ENCODE data around the gene ROBO1. TPM values are rescaled to one million over a fixed set of nuclear protein-coding genes. Genes with fewer than 3 reads are reported as not detected.

The ROBO1 gene
- total and polyA plus RNA-seq, 2 donors (not counting 1 experiment from before 2014, with no cell fraction given): 0.27 to 3.2 TPM

GRCh38 chr3:79159736-79160135 is 608.1 kb downstream of the ROBO1 start:
- TF ChIP-seq EZH2 (IDR thresholded peaks at IDR 0.05; ENCODE audit: borderline replicate concordance, insufficient read depth, low read depth, low read length, poor library complexity, severe bottlenecking): no peak
- no peak for TF ChIP-seq CTCF (IDR thresholded peaks at IDR 0.05)
- ChIA-PET POLR2A (no interaction called here), CTCF (interaction anchor here (0.6 kb wide), 1 partner anchor 74 kb away, joined by 3 read pairs; no protein-coding TSS in a partner anchor)
- Histone ChIP-seq H3K4me1 (ENCODE audit: control insufficient read depth in 2 of 2, insufficient read depth in 2 of 2, low read length in 2 of 2) (no peaks in the 10 kb centered on the region), H3K79me2 (ENCODE audit: control insufficient read depth, insufficient read depth, low read length) (no peaks in the 10 kb centered on the region), H3K9ac (ENCODE audit: low read length) (no peak overlapping the region), H3K27ac (ENCODE audit: low read length in 2 of 2) (no peak overlapping the region), H2AFZ (ENCODE audit: insufficient read depth, low read depth, low read length, poor library complexity, severe bottlenecking) (no peak overlapping the region), H3K9me3 (ENCODE audit: control extremely low read depth in 1 of 3, control insufficient read depth in 2 of 3, insufficient read depth in 1 of 3, low read length in 2 of 3) (no peaks in the 10 kb centered on the region), H3K4me3 (ENCODE audit: control extremely low read depth in 1 of 5, extremely low read depth in 1 of 5, insufficient read depth in 1 of 5, low read depth in 2 of 5, low read length in 4 of 5) (no peak overlapping the region), H4K20me1 (ENCODE audit: control insufficient read depth, insufficient read depth, low read length, poor library complexity, severe bottlenecking) (no peaks in the 10 kb centered on the region), H3K36me3 (replicated peaks in 1 of 2; ENCODE audit: control extremely low read depth in 1 of 2, control insufficient read depth in 1 of 2, extremely low read depth in 1 of 2, insufficient read depth in 2 of 2, low read length in 1 of 2) (no peaks in the 10 kb centered on the region), H3K27me3 (replicated peaks in 1 of 4; ENCODE audit: control extremely low read depth in 1 of 4, control insufficient read depth in 3 of 4, insufficient read depth in 4 of 4, low read length in 3 of 4) (no peaks in the 10 kb centered on the region), H3K4me2 (replicated peaks; ENCODE audit: low read depth, low read length, poor library complexity, severe bottlenecking) (no peak overlapping the region)
- H3K9me3 Mint-ChIP-seq (ENCODE audit: insufficient read depth): no peaks in the 10 kb centered on the region
- 100% methylated on average over 1 of the region's 2 CpGs for WGBS (ENCODE audit: insufficient coverage)
- no peaks in the 10 kb centered on the region for H3K27me3 Mint-ChIP-seq
- intact Hi-C loops (cut with micrococcal nuclease): loop anchor here (10.0 kb wide), 1 partner anchor 925 kb away; no protein-coding TSS in a partner anchor
- ATAC-seq (ENCODE audit: low read depth) (no peak), DNase-seq (no peak)
- H3K4me1 Mint-ChIP-seq: no peaks in the 10 kb centered on the region
- H3K27ac Mint-ChIP-seq: no peak overlapping the region
- H3K4me3 Mint-ChIP-seq: no peak overlapping the region

GRCh38 chr3:79157191-79157590 is 610.6 kb downstream of the ROBO1 start:
- Histone ChIP-seq H3K4me2 (replicated peaks; ENCODE audit: low read depth, low read length, poor library complexity, severe bottlenecking) (no peak overlapping the region), H3K79me2 (ENCODE audit: control insufficient read depth, insufficient read depth, low read length) (no peaks in the 10 kb centered on the region), H3K36me3 (replicated peaks in 1 of 2; ENCODE audit: control extremely low read depth in 1 of 2, control insufficient read depth in 1 of 2, extremely low read depth in 1 of 2, insufficient read depth in 2 of 2, low read length in 1 of 2) (no peaks in the 10 kb centered on the region), H3K27me3 (replicated peaks in 1 of 4; ENCODE audit: control extremely low read depth in 1 of 4, control insufficient read depth in 3 of 4, insufficient read depth in 4 of 4, low read length in 3 of 4) (no peaks in the 10 kb centered on the region), H2AFZ (ENCODE audit: insufficient read depth, low read depth, low read length, poor library complexity, severe bottlenecking) (no peak overlapping the region), H3K9me3 (ENCODE audit: control extremely low read depth in 1 of 3, control insufficient read depth in 2 of 3, insufficient read depth in 1 of 3, low read length in 2 of 3) (no peaks in the 10 kb centered on the region), H3K27ac (ENCODE audit: low read length in 2 of 2) (no peak overlapping the region), H4K20me1 (ENCODE audit: control insufficient read depth, insufficient read depth, low read length, poor library complexity, severe bottlenecking) (no peaks in the 10 kb centered on the region), H3K9ac (ENCODE audit: low read length) (no peak overlapping the region), H3K4me3 (ENCODE audit: control extremely low read depth in 1 of 5, extremely low read depth in 1 of 5, insufficient read depth in 1 of 5, low read depth in 2 of 5, low read length in 4 of 5) (no peak overlapping the region), H3K4me1 (ENCODE audit: control insufficient read depth in 2 of 2, insufficient read depth in 2 of 2, low read length in 2 of 2) (no peaks in the 10 kb centered on the region)
- DNase-seq (no peak), ATAC-seq (ENCODE audit: low read depth) (no peak)
- no peaks in the 10 kb centered on the region for H3K4me1 Mint-ChIP-seq
- intact Hi-C loops (cut with micrococcal nuclease): no loop called here
- no peaks in the 10 kb centered on the region for H3K27me3 Mint-ChIP-seq
- H3K9me3 Mint-ChIP-seq (ENCODE audit: insufficient read depth): no peaks in the 10 kb centered on the region
- no peak overlapping the region for H3K27ac Mint-ChIP-seq
- H3K4me3 Mint-ChIP-seq: no peak overlapping the region
- ChIA-PET CTCF (no interaction called here), POLR2A (no interaction called here)
- TF ChIP-seq CTCF (IDR thresholded peaks at IDR 0.05): no peak
- no peak for TF ChIP-seq EZH2 (IDR thresholded peaks at IDR 0.05; ENCODE audit: borderline replicate concordance, insufficient read depth, low read depth, low read length, poor library complexity, severe bottlenecking)

All from B cell (primary cell).